GM23248 (cell line): ENCODE measurements around the gene XRCC4. TPM values are rescaled to one million over a fixed set of nuclear protein-coding genes. Genes with fewer than 3 reads are reported as not detected.

Experiments used
- DNase-seq: peaks from one replicate; pipeline ENCODE4 v3.0.0-alpha.2; 2015
- H2AFZ ChIP-seq: fragments of 200-600 bp; sonication (generic); 2 replicates; pipeline ENCODE4 v1.6.1; 2016; ENCODE audit warnings: antibody characterized with exemption
- H3F3A ChIP-seq: fragments of 200-600 bp; sonication (generic); 2 replicates; pipeline ENCODE4 v1.6.1; 2016; ENCODE audit warnings: mild to moderate bottlenecking, antibody characterized with exemption, mixed run types; ENCODE audit not compliant: insufficient read depth
- H3K27ac ChIP-seq: fragments of 200-600 bp; sonication (generic); 2 replicates; pipeline ENCODE4 v1.5.1; 2016; ENCODE audit warnings: mild to moderate bottlenecking
- H3K27me3 ChIP-seq: fragments of 200-600 bp; sonication (generic); replicated peaks from 2 replicates; pipeline ENCODE4 v1.6.1; 2016; ENCODE audit warnings: mild to moderate bottlenecking; ENCODE audit not compliant: insufficient read depth
- H3K36me3 ChIP-seq: fragments of 200-600 bp; sonication (generic); 2 replicates; pipeline ENCODE4 v1.6.1; 2016; ENCODE audit warnings: low read depth, mild to moderate bottlenecking
- H3K4me1 ChIP-seq: fragments of 200-600 bp; sonication (generic); 2 replicates; pipeline ENCODE4 v1.6.1; 2016; ENCODE audit warnings: mild to moderate bottlenecking; ENCODE audit not compliant: insufficient read depth
- H3K4me2 ChIP-seq: fragments of 200-600 bp; sonication (generic); one replicate; pipeline ENCODE4 v1.6.1; 2016; ENCODE audit warnings: mild to moderate bottlenecking; ENCODE audit not compliant: unreplicated experiment
- H3K4me3 ChIP-seq: fragments of 200-600 bp; sonication (generic); 2 replicates; pipeline ENCODE4 v1.5.1; 2016; ENCODE audit warnings: mild to moderate bottlenecking
- H3K79me2 ChIP-seq: fragments of 200-600 bp; sonication (generic); 2 replicates; pipeline ENCODE4 v1.6.1; 2016; ENCODE audit warnings: mild to moderate bottlenecking; ENCODE audit not compliant: insufficient read depth
- H3K9ac ChIP-seq: fragments of 200-600 bp; sonication (generic); 2 replicates; pipeline ENCODE4 v1.6.1; 2016; ENCODE audit warnings: mild to moderate bottlenecking
- H3K9me2 ChIP-seq: fragments of 200-600 bp; sonication (generic); 2 replicates; pipeline ENCODE4 v1.6.1; 2016; ENCODE audit warnings: mixed run types, mild to moderate bottlenecking, moderate library complexity; ENCODE audit not compliant: insufficient read depth
- H3K9me3 ChIP-seq: fragments of 200-600 bp; sonication (generic); one replicate; pipeline ENCODE4 v1.6.1; 2017; ENCODE audit warnings: low read depth
- H4K20me1 ChIP-seq: fragments of 200-600 bp; sonication (generic); 2 replicates; pipeline ENCODE4 v1.6.0; 2016; ENCODE audit not compliant: insufficient read depth
- EZH2 ChIP-seq: fragments of 200-600 bp; sonication (generic); IDR thresholded peaks from 2 replicates; pipeline ENCODE4 v1.6.1; 2018; ENCODE audit warnings: antibody characterized with exemption, mild to moderate bottlenecking; ENCODE audit not compliant: insufficient read depth, poor library complexity, severe bottlenecking
- EZH2phosphoT487 ChIP-seq: fragments of 200-600 bp; sonication (generic); IDR thresholded peaks from 2 replicates; pipeline ENCODE4 v1.6.1; 2018; ENCODE audit warnings: antibody characterized with exemption, moderate library complexity, mild to moderate bottlenecking, low read depth; ENCODE audit not compliant: insufficient read depth
- WGBS, 2 experiments: methylation state at CpG; one replicate each; pipeline ENCODE4 v1.1.6; 2015 to 2017; ENCODE audit warnings: low lambda C conversion rate in 2 of 2, low coverage in 1 of 2; ENCODE audit errors: missing lambda C conversion rate in 2 of 2; 5-methylcytosine and 5-hydroxymethylcytosine counted together
- in situ Hi-C: fragments of 300-500 bp; cut with MboI; formaldehyde crosslinking; loops from 2 replicates; pipeline ENCODE4 v1.15.0; 2020
- polyA plus RNA-seq: library from polyadenylated mRNA; unstranded; fragments of >200 nt; fragmentation: Nextera tagmentation; extraction: Ambion mirVana; gene quantifications from 2 replicates; pipeline ENCODE4 v1.2.1, GENCODE V29; 2016
- total RNA-seq: library from RNA; depleted of rRNA; stranded (reverse); fragments of >200 nt; shearing (Covaris generic); gene quantifications from 2 replicates; pipeline ENCODE4 v1.2.3, GENCODE V29; 2014

The XRCC4 gene
- total and polyA plus RNA-seq, 2 experiments from 2014 or later: 11.5 to 11.7 TPM

DNA sequence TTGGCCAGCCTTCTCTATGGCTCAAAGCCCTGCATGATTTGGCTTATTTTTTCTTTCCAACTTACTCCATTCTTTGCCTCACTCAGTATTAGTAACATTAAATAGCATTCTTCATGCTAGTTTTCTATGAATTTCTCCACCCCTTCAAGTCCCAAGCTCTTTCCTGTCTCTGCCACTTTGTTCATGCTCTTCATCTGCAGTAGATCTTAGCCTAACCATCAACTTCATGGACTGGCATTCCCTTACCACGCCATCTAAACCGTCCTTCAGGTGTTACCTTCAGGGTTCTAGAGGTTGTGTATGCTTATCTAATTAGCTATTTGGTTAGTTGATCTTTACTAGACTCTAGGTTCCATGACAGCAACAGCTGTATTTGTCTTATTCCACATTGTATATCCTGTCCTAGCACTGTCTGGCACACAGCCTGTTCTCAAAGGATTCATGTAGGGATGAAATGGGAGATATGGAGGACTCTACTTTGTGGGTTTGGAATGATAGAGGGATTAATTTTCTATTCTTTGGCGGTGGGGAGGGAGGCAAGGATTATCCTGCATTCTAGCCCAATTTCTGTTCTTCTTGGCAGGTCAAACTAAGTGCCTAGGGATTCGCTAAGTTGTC lies 26.5 kb upstream of the XRCC4 start:
- Histone ChIP-seq H3K4me2 (no peak overlapping the region), H2AFZ (no peak overlapping the region), H3K27me3 (no peaks in the 10 kb centered on the region), H4K20me1 (no peaks in the 10 kb centered on the region), H3K79me2 (peaks cover 25% of the 10 kb centered on the region), H3K4me3 (no peak overlapping the region), H3F3A (0 out of 2 replicates have a peak, but pooled peaks cover 8% of the 10 kb centered on the region), H3K36me3 (peaks cover 30% of the 10 kb centered on the region), H3K9me2 (no peaks in the 10 kb centered on the region), H3K9me3 (no peaks in the 10 kb centered on the region), H3K9ac (no peak overlapping the region), H3K27ac (no peak overlapping the region), H3K4me1 (peaks cover 11% of the 10 kb centered on the region; the same call in 1 of the 2 replicates)
- in situ Hi-C loops: loop anchor here (25.0 kb wide), 1 partner anchor 714 kb away; no protein-coding TSS in a partner anchor
- TF ChIP-seq EZH2: no peak
- no peak for TF ChIP-seq EZH2phosphoT487
- no peak for DNase-seq
- 99 to 100% methylated on average over 4 of the region's 4 CpGs for WGBS, 2 experiments

GRCh38 chr5:83055166-83055565 lies 22.2 kb upstream of the XRCC4 start:
- Histone ChIP-seq H3K36me3 (peaks cover 36% of the 10 kb centered on the region), H3K9me3 (no peaks in the 10 kb centered on the region)

DNA sequence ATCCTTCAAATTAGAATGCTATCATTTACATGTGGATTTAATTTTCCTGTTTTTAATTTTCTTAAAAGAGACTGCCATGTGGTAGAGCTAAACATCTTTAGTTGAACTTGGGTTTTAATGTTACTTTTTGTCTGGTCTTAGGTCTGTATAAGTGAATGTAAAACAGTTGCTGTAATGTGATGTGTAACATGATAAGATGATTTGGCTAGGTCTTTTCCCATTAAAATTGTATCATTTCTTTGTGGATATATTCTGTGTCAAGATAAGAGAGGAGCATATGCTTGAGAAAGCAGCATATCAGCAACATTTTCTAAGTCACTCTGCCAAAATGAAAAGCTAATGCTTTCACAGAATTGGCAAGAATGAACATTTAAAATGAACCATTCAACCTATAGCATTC lies 18.6 kb upstream of the XRCC4 start:
- peaks cover 13% of the 10 kb centered on the region for H3K4me1 ChIP-seq
- no peak overlapping the region for H3K4me2 ChIP-seq
- H3K79me2 ChIP-seq: peaks cover 99% of the 10 kb centered on the region
- 0 out of 2 replicates have a peak, but pooled peaks cover 6% of the 10 kb centered on the region for H4K20me1 ChIP-seq
- no peaks in the 10 kb centered on the region for H3K9me3 ChIP-seq
- no peak for TF ChIP-seq EZH2
- TF ChIP-seq EZH2phosphoT487: no peak
- H3K27me3 ChIP-seq: no peaks in the 10 kb centered on the region
- no peak overlapping the region for H3K9ac ChIP-seq
- H3K9me2 ChIP-seq: no peaks in the 10 kb centered on the region
- no peak for DNase-seq
- H3K36me3 ChIP-seq: peaks cover 49% of the 10 kb centered on the region
- 0 out of 2 replicates have a peak, but pooled peaks cover 7% of the 10 kb centered on the region for H3F3A ChIP-seq
- H2AFZ ChIP-seq: no peak overlapping the region
- no peak overlapping the region for H3K27ac ChIP-seq
- in situ Hi-C loops: loop anchor here (25.0 kb wide), 1 partner anchor 721 kb away; no protein-coding TSS in a partner anchor
- no peak overlapping the region for H3K4me3 ChIP-seq

More at GRCh38 chr5:83055166-83055565, 22.2 kb upstream of the XRCC4 start:
- no peak overlapping the region for H3K27ac ChIP-seq
- in situ Hi-C loops: loop anchor here (25.0 kb wide), 1 partner anchor 718 kb away; no protein-coding TSS in a partner anchor
- WGBS, 2 experiments: 86 to 89% methylated on average over 2 of the region's 2 CpGs
- peaks cover 69% of the 10 kb centered on the region for H3K79me2 ChIP-seq
- no peaks in the 10 kb centered on the region for H3K9me2 ChIP-seq
- no peak for DNase-seq
- H3K27me3 ChIP-seq: no peaks in the 10 kb centered on the region
- H3K4me1 ChIP-seq: peaks cover 11% of the 10 kb centered on the region; the same call in 1 of the 2 replicates
- H2AFZ ChIP-seq: no peak overlapping the region
- TF ChIP-seq EZH2 (no peak), EZH2phosphoT487 (no peak)
- H3F3A ChIP-seq: 0 out of 2 replicates have a peak, but pooled peaks cover 8% of the 10 kb centered on the region
- H3K4me3 ChIP-seq: no peak overlapping the region
- no peak overlapping the region for H3K4me2 ChIP-seq
- H3K9ac ChIP-seq: no peak overlapping the region
- H4K20me1 ChIP-seq: no peaks in the 10 kb centered on the region

DNA sequence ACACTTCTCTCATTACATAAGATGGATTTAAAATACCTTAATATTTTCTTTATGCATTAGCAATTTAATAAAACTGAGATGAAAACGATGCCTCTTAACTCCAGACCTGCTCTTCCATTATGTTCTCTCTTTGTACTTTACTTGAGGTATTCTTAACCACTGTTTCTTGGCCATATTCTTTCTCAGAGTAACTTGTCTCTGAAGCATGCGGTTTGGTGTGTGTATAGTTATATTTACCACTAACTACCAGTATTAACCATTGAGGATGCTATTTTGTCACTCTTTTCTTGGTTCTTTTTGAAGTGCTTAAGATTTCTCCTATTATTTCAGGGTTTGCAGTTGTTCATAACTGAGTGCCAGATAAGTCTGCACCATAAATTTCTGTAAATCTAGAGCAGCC lies 18.0 kb upstream of the XRCC4 start:
- Histone ChIP-seq H3K9me3 (no peaks in the 10 kb centered on the region), H3K4me3 (no peak overlapping the region), H3K9me2 (no peaks in the 10 kb centered on the region), H3K79me2 (peaks cover 99% of the 10 kb centered on the region), H3K9ac (no peak overlapping the region), H3K4me1 (peaks cover 7% of the 10 kb centered on the region), H3K36me3 (peaks cover 56% of the 10 kb centered on the region), H3K4me2 (no peak overlapping the region), H4K20me1 (0 out of 2 replicates have a peak, but pooled peaks cover 6% of the 10 kb centered on the region), H3F3A (0 out of 2 replicates have a peak, but pooled peaks cover under 1% of the 10 kb centered on the region), H3K27me3 (no peaks in the 10 kb centered on the region), H3K27ac (no peak overlapping the region), H2AFZ (no peak overlapping the region)
- in situ Hi-C loops: loop anchor here (25.0 kb wide), 1 partner anchor 722 kb away; no protein-coding TSS in a partner anchor
- no peak for DNase-seq
- 78 to 79% methylated on average over 2 of the region's 2 CpGs for WGBS, 2 experiments
- TF ChIP-seq EZH2: no peak
- no peak for TF ChIP-seq EZH2phosphoT487
